Stimulated activated effector memory CD8-positive, alpha-beta T cell treated with anti-CD3 and anti-CD28 coated beads, Interleukin-12 subunit alpha, Interleukin-12 subunit beta, amount 100 ng/mL, for 72 hours (primary cell): ENCODE results near the gene MAD1L1.

Source experiments
- ATAC-seq: fragments of 150-1000 bp; cut with Tn5 transposase; 2 replicates; pipeline ENCODE4 v1.10.0; 2021
- DNase-seq, 2 donors: peaks; one replicate each; pipeline ENCODE4 v3.0.0; 2021 to 2022; ENCODE audit warnings: low spot score in 2 of 2
- H3K27ac Mint-ChIP-seq: one replicate; pipeline ENCODE4 v1.8.0; 2022; ENCODE audit warnings: mild to moderate bottlenecking, mixed read lengths
- H3K36me3 Mint-ChIP-seq: one replicate; pipeline ENCODE4 v1.8.0; 2022; ENCODE audit warnings: mild to moderate bottlenecking, mixed read lengths
- H3K4me1 Mint-ChIP-seq: one replicate; pipeline ENCODE4 v1.8.0; 2022; ENCODE audit warnings: mixed read lengths
- H3K4me3 Mint-ChIP-seq: one replicate; pipeline ENCODE4 v1.8.0; 2022; ENCODE audit warnings: mild to moderate bottlenecking, mixed read lengths
- H3K9me3 Mint-ChIP-seq: one replicate; pipeline ENCODE4 v1.8.0; 2022; ENCODE audit warnings: mixed read lengths

MAD1L1 gene

GRCh38 chr7:1949681-1950055 is 283.1 kb downstream of the MAD1L1 start:
- DNase-seq (no peak), ATAC-seq (no peak)
- peak overlapping the region; percentile 32 for H3K27ac Mint-ChIP-seq
- no peak overlapping the region for H3K4me3 Mint-ChIP-seq
- H3K9me3 Mint-ChIP-seq, result no peaks in the 10 kb centered on the region
- no peaks in the 10 kb centered on the region for H3K36me3 Mint-ChIP-seq
- peaks cover 16% of the 10 kb centered on the region for H3K4me1 Mint-ChIP-seq

- DNase-seq (no peak), ATAC-seq (no peak)
- H3K27ac Mint-ChIP-seq, result peak overlapping the region; percentile 32
- H3K4me3 Mint-ChIP-seq, result no peak overlapping the region
- no peaks in the 10 kb centered on the region for H3K36me3 Mint-ChIP-seq
- H3K4me1 Mint-ChIP-seq, result peaks cover 21% of the 10 kb centered on the region
- H3K9me3 Mint-ChIP-seq, result no peaks in the 10 kb centered on the region
These were observed 283.7 kb downstream of the MAD1L1 start for GRCh38 chr7:1948887-1949680.

GRCh38 chr7:1948301-1948796 is 284.4 kb downstream of the MAD1L1 start:
- Mint-ChIP-seq H3K36me3 (no peaks in the 10 kb centered on the region), H3K4me3 (no peak overlapping the region), H3K4me1 (peaks cover 28% of the 10 kb centered on the region), H3K9me3 (no peaks in the 10 kb centered on the region), H3K27ac (no peak overlapping the region)
- ATAC-seq, result no peak
- DNase-seq, result no peak

DNA sequence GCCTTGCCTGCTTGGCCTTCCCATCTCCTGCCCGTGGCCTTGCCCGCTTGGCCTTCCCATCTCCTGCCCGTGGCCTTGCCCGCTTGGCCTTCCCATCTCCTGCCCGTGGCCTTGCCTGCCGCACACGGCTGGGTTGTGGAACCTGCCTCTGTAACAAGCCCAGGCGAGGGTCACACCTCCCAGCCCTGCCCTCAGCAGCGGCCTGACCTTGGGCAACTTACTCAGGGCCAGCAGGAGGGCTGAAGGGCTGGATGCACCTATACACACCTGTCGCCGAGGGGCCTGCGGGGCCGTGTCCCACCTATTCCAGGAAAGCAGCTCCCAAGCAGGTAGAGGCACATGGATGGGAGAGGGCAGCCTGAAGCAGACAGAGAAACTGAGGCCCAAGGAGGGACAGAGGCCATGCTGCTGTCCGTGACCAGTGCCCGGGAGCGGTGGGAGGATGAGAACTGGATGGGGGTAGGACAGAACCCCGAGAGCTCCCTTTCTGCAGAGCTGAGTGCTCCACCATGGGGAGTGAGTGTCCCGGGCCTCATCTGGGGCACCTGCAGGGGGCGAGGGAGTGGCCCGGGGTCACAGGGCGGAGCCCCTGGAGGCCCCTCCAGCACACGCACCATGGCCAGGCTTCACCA is 285.0 kb downstream of the MAD1L1 start:
- peaks cover 34% of the 10 kb centered on the region for H3K4me1 Mint-ChIP-seq
- H3K36me3 Mint-ChIP-seq, result no peaks in the 10 kb centered on the region
- H3K4me3 Mint-ChIP-seq, result no peak overlapping the region
- ATAC-seq (no peak), DNase-seq (no peak)
- no peak overlapping the region for H3K27ac Mint-ChIP-seq
- H3K9me3 Mint-ChIP-seq, result no peaks in the 10 kb centered on the region

DNA sequence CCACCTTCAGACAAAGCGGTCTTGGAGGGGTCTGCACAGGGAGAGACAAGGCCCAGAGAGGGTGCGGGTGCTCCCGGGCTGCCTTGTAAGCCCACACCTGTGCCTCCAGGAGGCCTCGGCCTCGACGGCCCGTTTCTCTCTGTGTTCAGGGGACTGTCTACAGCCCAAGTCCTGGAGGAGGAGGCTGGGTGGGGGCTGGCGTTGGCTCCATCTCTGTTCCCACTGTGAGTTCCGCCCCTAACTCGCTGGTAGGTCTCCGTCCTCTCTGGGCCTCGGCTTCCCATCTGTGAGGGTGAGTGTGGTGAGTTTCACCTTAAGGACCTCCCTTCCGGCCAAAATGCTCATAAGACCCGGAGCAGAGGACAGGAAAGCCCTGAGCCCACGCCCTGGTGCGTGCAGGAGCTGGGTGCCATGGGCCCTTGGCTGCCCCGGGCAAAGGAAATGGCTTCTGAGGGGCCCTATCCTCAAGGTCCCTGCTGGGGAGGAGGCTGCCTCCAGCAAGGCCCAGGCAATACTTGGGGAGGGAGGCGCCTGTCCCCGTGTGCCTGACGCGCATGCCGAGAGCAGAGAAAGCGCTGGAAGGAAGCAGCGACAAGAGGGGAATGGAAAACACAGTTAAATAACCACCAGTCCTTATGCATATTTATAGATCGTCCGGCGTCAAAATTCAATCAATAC is 285.8 kb downstream of the MAD1L1 start:
- Mint-ChIP-seq H3K9me3 (no peaks in the 10 kb centered on the region), H3K36me3 (no peaks in the 10 kb centered on the region), H3K4me1 (peaks cover 41% of the 10 kb centered on the region), H3K27ac (no peak overlapping the region), H3K4me3 (no peak overlapping the region)
- ATAC-seq (no peak), DNase-seq (no peak)

GRCh38 chr7:1946025-1946772 is 286.5 kb downstream of the MAD1L1 start:
- no peak overlapping the region for H3K27ac Mint-ChIP-seq
- no peaks in the 10 kb centered on the region for H3K9me3 Mint-ChIP-seq
- H3K4me1 Mint-ChIP-seq, result peaks cover 38% of the 10 kb centered on the region
- no peak for DNase-seq
- no peak for ATAC-seq
- H3K36me3 Mint-ChIP-seq, result no peaks in the 10 kb centered on the region
- no peak overlapping the region for H3K4me3 Mint-ChIP-seq

- DNase-seq (no peak), ATAC-seq (no peak)
- no peaks in the 10 kb centered on the region for H3K9me3 Mint-ChIP-seq
- H3K27ac Mint-ChIP-seq, result no peak overlapping the region
- H3K36me3 Mint-ChIP-seq, result peaks cover 1% of the 10 kb centered on the region
- H3K4me1 Mint-ChIP-seq, result peaks cover 42% of the 10 kb centered on the region
- no peak overlapping the region for H3K4me3 Mint-ChIP-seq
These were observed 287.2 kb downstream of the MAD1L1 start for GRCh38 chr7:1945558-1945957.

DNA sequence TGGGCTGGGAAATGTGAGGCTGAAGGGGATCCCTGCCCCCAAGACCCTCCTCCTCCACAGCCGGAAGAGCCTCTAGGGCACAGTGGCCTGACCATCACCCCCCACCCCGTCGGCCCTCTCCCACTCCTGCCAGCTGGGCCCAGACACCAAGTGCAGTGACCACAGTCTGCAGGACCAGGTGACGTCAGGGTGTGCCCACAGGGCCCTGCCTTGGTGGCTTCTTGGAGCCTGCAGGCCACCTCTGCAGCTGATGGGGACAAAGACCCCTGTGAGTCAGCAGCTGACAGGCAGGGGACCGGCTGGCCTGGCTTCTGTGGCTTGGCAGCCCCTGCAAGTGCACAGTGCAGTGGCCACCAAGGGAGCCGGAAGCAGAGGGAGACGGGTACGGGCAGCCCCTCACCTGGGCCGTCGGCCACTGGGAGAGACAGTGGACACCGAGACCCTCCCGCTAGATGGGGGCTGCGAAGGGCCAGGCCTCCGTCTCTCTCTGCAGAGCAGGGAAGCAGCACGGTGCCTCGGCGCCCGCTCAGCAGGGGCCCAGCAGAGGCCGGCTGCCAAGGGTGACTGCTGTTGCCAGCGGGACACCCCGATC is 288.0 kb downstream of the MAD1L1 start:
- no peak overlapping the region for H3K27ac Mint-ChIP-seq
- peaks cover 51% of the 10 kb centered on the region for H3K4me1 Mint-ChIP-seq
- H3K9me3 Mint-ChIP-seq, result no peaks in the 10 kb centered on the region
- H3K36me3 Mint-ChIP-seq, result peaks cover 10% of the 10 kb centered on the region
- no peak overlapping the region for H3K4me3 Mint-ChIP-seq
- ATAC-seq (no peak), DNase-seq (no peak)

- Mint-ChIP-seq H3K4me1 (peaks cover 57% of the 10 kb centered on the region), H3K27ac (peak overlapping the region; percentile 37), H3K9me3 (no peaks in the 10 kb centered on the region), H3K4me3 (no peak overlapping the region), H3K36me3 (peaks cover 12% of the 10 kb centered on the region)
- DNase-seq (no peak), ATAC-seq (no peak)
These were observed 288.7 kb downstream of the MAD1L1 start for GRCh38 chr7:1943933-1944618.

GRCh38 chr7:1943326-1943725 is 289.4 kb downstream of the MAD1L1 start:
- DNase-seq, result no peak
- H3K36me3 Mint-ChIP-seq, result peaks cover 13% of the 10 kb centered on the region
- H3K4me1 Mint-ChIP-seq, result peaks cover 65% of the 10 kb centered on the region
- no peak overlapping the region for H3K4me3 Mint-ChIP-seq
- no peak overlapping the region for H3K27ac Mint-ChIP-seq
- no peaks in the 10 kb centered on the region for H3K9me3 Mint-ChIP-seq
- no peak for ATAC-seq

- Mint-ChIP-seq H3K4me3 (no peak overlapping the region), H3K36me3 (peaks cover 17% of the 10 kb centered on the region), H3K4me1 (peaks cover 69% of the 10 kb centered on the region), H3K27ac (no peak overlapping the region), H3K9me3 (no peaks in the 10 kb centered on the region)
- DNase-seq, result no peak
- ATAC-seq, result no peak
These were observed 289.8 kb downstream of the MAD1L1 start for GRCh38 chr7:1942941-1943289.

GRCh38 chr7:1942243-1942940 is 290.4 kb downstream of the MAD1L1 start:
- Mint-ChIP-seq H3K4me3 (no peak overlapping the region), H3K9me3 (no peaks in the 10 kb centered on the region), H3K4me1 (peaks cover 70% of the 10 kb centered on the region), H3K27ac (no peak overlapping the region), H3K36me3 (peaks cover 18% of the 10 kb centered on the region)
- DNase-seq (no peak), ATAC-seq (no peak)

- ATAC-seq (no peak), DNase-seq (no peak)
- Mint-ChIP-seq H3K36me3 (peaks cover 18% of the 10 kb centered on the region), H3K4me1 (peaks cover 70% of the 10 kb centered on the region), H3K27ac (no peak overlapping the region), H3K4me3 (no peak overlapping the region), H3K9me3 (no peaks in the 10 kb centered on the region)
These were observed 291.1 kb downstream of the MAD1L1 start for GRCh38 chr7:1941464-1942242.
